Limb (tissue), 2 donors: ENCODE results near the gene ZNF512.
"Not testable (repeated sequence)": the region's sequence is repeated elsewhere in the genome, so short reads cannot be mapped to it uniquely, and the experiment has no call there.

Source experiments
- DNase-seq, 2 donors: peaks; one replicate each; pipeline ENCODE4 v3.0.0-alpha.2; 2016; ENCODE audit errors: extremely low spot score in 2 of 2

ZNF512 gene

GRCh38 chr2:27583390-27583915 is 611 bp downstream of the ZNF512 start:
- no peak for DNase-seq

GRCh38 chr2:27584597-27584996 is 1.8 kb downstream of the ZNF512 start:
- no peak for DNase-seq

GRCh38 chr2:27587025-27587424 is 4.2 kb downstream of the ZNF512 start:
- no peak for DNase-seq

- DNase-seq, result no peak
These were observed 5.5 kb downstream of the ZNF512 start for GRCh38 chr2:27588308-27588707.

GRCh38 chr2:27591745-27592144 is 8.9 kb downstream of the ZNF512 start:
- no peak for DNase-seq

- no peak for DNase-seq
These were observed 10.4 kb downstream of the ZNF512 start for GRCh38 chr2:27593240-27593639.

- not testable (repeated sequence) for DNase-seq
These were observed 11.3 kb downstream of the ZNF512 start for GRCh38 chr2:27594020-27594703.

- DNase-seq, result not testable (repeated sequence)
These were observed 12.6 kb downstream of the ZNF512 start for GRCh38 chr2:27595412-27595811.

GRCh38 chr2:27596627-27597026 is 13.8 kb downstream of the ZNF512 start:
- DNase-seq, result no peak

- no peak for DNase-seq
These were observed 23.8 kb downstream of the ZNF512 start for GRCh38 chr2:27606611-27607010.

GRCh38 chr2:27613985-27614384 is 31.1 kb downstream of the ZNF512 start:
- no peak for DNase-seq

GRCh38 chr2:27615316-27615715 is 32.5 kb downstream of the ZNF512 start:
- no peak for DNase-seq

- no peak for DNase-seq
These were observed 38.7 kb downstream of the ZNF512 start for GRCh38 chr2:27621524-27621923.

- no peak for DNase-seq
These were observed 40.1 kb downstream of the ZNF512 start for GRCh38 chr2:27622921-27623384.

GRCh38 chr2:27624943-27625342 is 42.1 kb downstream of the ZNF512 start:
- no peak for DNase-seq

GRCh38 chr2:27626323-27626722 is 43.5 kb downstream of the ZNF512 start:
- not testable (repeated sequence) for DNase-seq

- DNase-seq, result not testable (repeated sequence)
These were observed 44.1 kb downstream of the ZNF512 start for GRCh38 chr2:27626921-27627320.

- no peak for DNase-seq
These were observed 45.3 kb downstream of the ZNF512 start for GRCh38 chr2:27627963-27628766.

- DNase-seq, result peak; percentile 87 to 89
These were observed 46.2 kb downstream of the ZNF512 start, which contains the start of the genes CCDC121 and GPN1 for GRCh38 chr2:27628767-27629709. Gene CCDC121 (minus strand): TSS chr2:27629012. CDS start chr2:27627799, 1,213 bp downstream. Gene GPN1 (plus strand): TSS chr2:27629050. CDS start chr2:27629059, 9 bp downstream.

GRCh38 chr2:27630257-27630656 is 47.4 kb downstream of the ZNF512 start:
- DNase-seq, result not testable (repeated sequence)

- no peak for DNase-seq
These were observed 51.4 kb downstream of the ZNF512 start for GRCh38 chr2:27634291-27634690.
